Stimulated activated CD4-positive, alpha-beta T cell treated with anti-CD3 and anti-CD28 coated beads, TNF-alpha, amount 100 ng/mL, for 48 hours (primary cell): ENCODE results near the gene TXNL4B.
A peak's percentile ranks its signal among the peaks of the same experiment; 100 is the strongest.
"Not testable (repeated sequence)": the region's sequence is repeated elsewhere in the genome, so short reads cannot be mapped to it uniquely, and the experiment has no call there.

Source experiments
- DNase-seq, 3 donors: peaks; one replicate each; pipeline ENCODE4 v3.0.0-alpha.2; 2020; ENCODE audit warnings: low read depth in 3 of 3

The TXNL4B gene

GRCh38 chr16:72112452-72112792 is 19.0 kb upstream of the TXNL4B start:
- no peak for DNase-seq

GRCh38 chr16:72111657-72112451 is 18.4 kb upstream of the TXNL4B start:
- no peak for DNase-seq

GRCh38 chr16:72110662-72111615 is 17.5 kb upstream of the TXNL4B start:
- DNase-seq, result no peak

- no peak for DNase-seq
These were observed 16.6 kb upstream of the TXNL4B start for GRCh38 chr16:72109966-72110530.

GRCh38 chr16:72109300-72109699 is 15.9 kb upstream of the TXNL4B start:
- no peak for DNase-seq

GRCh38 chr16:72108353-72109102 is 15.1 kb upstream of the TXNL4B start:
- no peak for DNase-seq

- DNase-seq, result no peak
These were observed 14.0 kb upstream of the TXNL4B start for GRCh38 chr16:72107371-72107770.

GRCh38 chr16:72105978-72106377 is 12.6 kb upstream of the TXNL4B start:
- DNase-seq, result no peak

GRCh38 chr16:72104905-72105304 is 11.5 kb upstream of the TXNL4B start:
- no peak for DNase-seq

GRCh38 chr16:72101195-72101594 is 7.8 kb upstream of the TXNL4B start:
- no peak for DNase-seq

GRCh38 chr16:72099377-72099818 is 6.0 kb upstream of the TXNL4B start:
- DNase-seq, result peak; percentile 8 to 23 (median 22)

GRCh38 chr16:72098936-72099335 is 5.5 kb upstream of the TXNL4B start:
- no peak for DNase-seq

GRCh38 chr16:72094266-72094610 is 818 bp upstream of the TXNL4B start:
- DNase-seq, result peak; percentile 7 to 30 (median 11)

GRCh38 chr16:72092832-72093447 is 480 bp downstream of the TXNL4B start:
- DNase-seq, result no peak

- no peak for DNase-seq
These were observed 2.2 kb downstream of the TXNL4B start for GRCh38 chr16:72091217-72091616.

- DNase-seq, result no peak
These were observed 8.4 kb downstream of the TXNL4B start for GRCh38 chr16:72085002-72085401.

- DNase-seq, result no peak
These were observed 9.0 kb downstream of the TXNL4B start for GRCh38 chr16:72084445-72084844.

- no peak for DNase-seq
These were observed 9.5 kb downstream of the TXNL4B start for GRCh38 chr16:72083778-72084404.

GRCh38 chr16:72076991-72077706 is 16.3 kb downstream of the TXNL4B start:
- DNase-seq, result not testable (repeated sequence)

- not testable (repeated sequence) for DNase-seq
These were observed 18.4 kb downstream of the TXNL4B start for GRCh38 chr16:72075067-72075466.
